HepG2 (cell line): ENCODE results near the gene ABHD6. TPM values are rescaled to one million over a fixed set of nuclear protein-coding genes. Genes with fewer than 3 reads are reported as not detected.

Experiments used
- HMGXB3 ChIP-seq: sonication (generic); formaldehyde crosslinking; IDR thresholded peaks from 2 replicates; pipeline ENCODE4 v1.4.0; 2020; ENCODE audit warnings: missing genetic modification reagents, borderline replicate concordance
- HOXA5 ChIP-seq: sonication (generic); formaldehyde crosslinking; IDR thresholded peaks from 2 replicates; pipeline ENCODE4 v1.4.0; 2020; ENCODE audit warnings: missing genetic modification reagents
- KLF12 ChIP-seq: sonication (generic); formaldehyde crosslinking; IDR thresholded peaks from 2 replicates; pipeline ENCODE4 v1.4.0; 2020; ENCODE audit warnings: missing genetic modification reagents, borderline replicate concordance
- MXI1 ChIP-seq: IDR thresholded peaks from 3 replicates; pipeline ENCODE4 v1.6.1; 2012; ENCODE audit warnings: low read depth, low read length, inconsistent platforms, borderline replicate concordance
- MYNN ChIP-seq: sonication (generic); formaldehyde crosslinking; IDR thresholded peaks from 2 replicates; pipeline ENCODE4 v1.4.0; 2020; ENCODE audit warnings: mild to moderate bottlenecking, low read depth, missing genetic modification reagents
- PTBP1 ChIP-seq: fragments of 200-400 bp; formaldehyde crosslinking; IDR thresholded peaks from 2 replicates; pipeline ENCODE4 v1.6.1; 2018; ENCODE audit warnings: low read length, low read depth; ENCODE audit not compliant: poor library complexity, severe bottlenecking
- RFX1 ChIP-seq: fragments of 450-650 bp; IDR thresholded peaks from 2 replicates; pipeline ENCODE4 v1.6.1; 2017
- SAP130 ChIP-seq: IDR thresholded peaks from 2 replicates; pipeline ENCODE4 v1.6.1; 2016; ENCODE audit warnings: low read depth
- SKI ChIP-seq: fragments of 450-650 bp; IDR thresholded peaks from one replicate; pipeline ENCODE4 v1.6.1; 2018; ENCODE audit warnings: mild to moderate bottlenecking; ENCODE audit not compliant: partially characterized antibody
- SKIL ChIP-seq: sonication (generic); formaldehyde crosslinking; IDR thresholded peaks from 2 replicates; pipeline ENCODE4 v1.8.0; 2022; ENCODE audit warnings: missing genetic modification reagents, mild to moderate bottlenecking, moderate library complexity, borderline replicate concordance
- SOX5 ChIP-seq: IDR thresholded peaks from 2 replicates; pipeline ENCODE4 v1.6.1; 2016; ENCODE audit warnings: borderline replicate concordance
- TEAD2 ChIP-seq: sonication (generic); formaldehyde crosslinking; IDR thresholded peaks from 2 replicates; pipeline ENCODE4 v1.9.0; 2021; ENCODE audit warnings: missing genetic modification reagents
- ZBTB26 ChIP-seq: IDR thresholded peaks from 2 replicates; pipeline ENCODE4 v1.6.1; 2016; ENCODE audit warnings: missing compliant biosample characterization, missing genetic modification reagents, borderline replicate concordance
- ZIK1 ChIP-seq: sonication (generic); formaldehyde crosslinking; IDR thresholded peaks from 2 replicates; pipeline ENCODE4 v1.5.0; 2020; ENCODE audit warnings: mild to moderate bottlenecking, low read depth, missing genetic modification reagents, borderline replicate concordance
- ZNF646 ChIP-seq: sonication (generic); formaldehyde crosslinking; IDR thresholded peaks from 2 replicates; pipeline ENCODE4 v1.9.0; 2021; ENCODE audit warnings: mild to moderate bottlenecking, missing genetic modification reagents
- polyA plus RNA-seq, 8 experiments: library from polyadenylated mRNA; depleted of rRNA in 3 of 8; stranded (reverse) in 7 of 8; unstranded in 1 of 8; fragments of >200 nt; fragmentation: Illumina TruSeq in 4 of 8; extraction: Trizol in 4 of 8; gene quantifications; 2 replicates each; pipeline versions ENCODE4 v1.2.1 to v1.2.3, GENCODE V29; 2011 to 2016; ENCODE audit warnings: low read depth in 4 of 8, missing spikeins in 1 of 8, mixed read lengths in 1 of 8; ENCODE audit not compliant: insufficient read depth in 1 of 8
- total RNA-seq, 5 experiments: library from RNA; depleted of rRNA; stranded (reverse); fragments of >200 nt; fragmentation: Illumina TruSeq; extraction: Trizol; gene quantifications; 2 replicates each; pipeline ENCODE4 v1.2.3, GENCODE V29; 2016; ENCODE audit warnings: low read depth in 1 of 5

The ABHD6 gene
- total and polyA plus RNA-seq, 2 of the 13 experiments (the other 11 are each of a cell fraction or from before 2014, with no cell fraction given) = 9.0 to 17.2 TPM

GRCh38 chr3:58217209-58217811, 20.3 kb upstream of the ABHD6 start (continued):
- TF ChIP-seq ZBTB26 (CRISPR knock-in tag) (peak; percentile 67), SKIL (CRISPR knock-in tag) (no peak), SAP130 (CRISPR knock-in tag) (peak; percentile 60), ZNF646 (CRISPR knock-in tag) (no peak), RFX1 (no peak), MYNN (CRISPR knock-in tag) (no peak), TEAD2 (CRISPR knock-in tag) (no peak), HOXA5 (CRISPR knock-in tag) (no peak), PTBP1 (no peak), KLF12 (CRISPR knock-in tag) (0 out of 2 replicates have a peak, but pooled peaks have one; percentile 35), SKI (peak; percentile 30), HMGXB3 (CRISPR knock-in tag) (peak; percentile 63; the same call in 1 of the 2 replicates), SOX5 (CRISPR knock-in tag) (peak; percentile 54; the same call in 1 of the 2 replicates), ZIK1 (CRISPR knock-in tag) (no peak), MXI1 (peak; percentile 78; the same call in 1 of the 3 replicates)
